Measurements from ENCODE around the gene PGPEP1.
"Not testable (repeated sequence)": the region's sequence is repeated elsewhere in the genome, so short reads cannot be mapped to it uniquely, and the experiment has no call there.

DNA sequence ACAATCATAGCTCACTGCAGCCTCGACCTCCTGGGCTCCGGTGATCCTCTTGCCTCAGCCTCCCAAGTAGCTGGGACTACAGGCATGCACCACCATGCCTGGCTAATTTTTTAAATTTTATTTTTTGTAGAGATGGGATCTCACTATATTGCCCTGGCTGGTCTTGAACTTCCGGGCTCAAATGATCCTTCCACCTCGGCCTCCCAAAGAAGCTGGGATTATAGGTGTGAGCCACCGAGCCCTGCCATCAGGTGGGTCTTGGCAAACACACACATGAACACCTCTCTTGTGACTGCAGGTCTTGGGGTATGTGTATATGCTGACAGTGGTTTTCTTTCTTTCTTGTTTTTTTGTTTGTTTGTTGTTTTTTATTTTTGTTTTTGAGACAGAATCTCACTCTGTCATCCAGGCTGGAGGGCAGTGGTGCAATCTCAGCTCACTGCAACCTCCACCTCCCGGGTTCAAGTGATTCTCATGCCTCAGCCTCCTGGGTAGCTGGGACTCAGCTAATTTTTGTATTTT is 8.5 kb downstream of the PGPEP1 start:
- TF ChIP-seq, protein P1, sequence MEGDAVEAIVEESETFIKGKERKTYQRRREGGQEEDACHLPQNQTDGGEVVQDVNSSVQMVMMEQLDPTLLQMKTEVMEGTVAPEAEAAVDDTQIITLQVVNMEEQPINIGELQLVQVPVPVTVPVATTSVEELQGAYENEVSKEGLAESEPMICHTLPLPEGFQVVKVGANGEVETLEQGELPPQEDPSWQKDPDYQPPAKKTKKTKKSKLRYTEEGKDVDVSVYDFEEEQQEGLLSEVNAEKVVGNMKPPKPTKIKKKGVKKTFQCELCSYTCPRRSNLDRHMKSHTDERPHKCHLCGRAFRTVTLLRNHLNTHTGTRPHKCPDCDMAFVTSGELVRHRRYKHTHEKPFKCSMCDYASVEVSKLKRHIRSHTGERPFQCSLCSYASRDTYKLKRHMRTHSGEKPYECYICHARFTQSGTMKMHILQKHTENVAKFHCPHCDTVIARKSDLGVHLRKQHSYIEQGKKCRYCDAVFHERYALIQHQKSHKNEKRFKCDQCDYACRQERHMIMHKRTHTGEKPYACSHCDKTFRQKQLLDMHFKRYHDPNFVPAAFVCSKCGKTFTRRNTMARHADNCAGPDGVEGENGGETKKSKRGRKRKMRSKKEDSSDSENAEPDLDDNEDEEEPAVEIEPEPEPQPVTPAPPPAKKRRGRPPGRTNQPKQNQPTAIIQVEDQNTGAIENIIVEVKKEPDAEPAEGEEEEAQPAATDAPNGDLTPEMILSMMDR (IDR thresholded peaks at IDR 0.05; ENCODE audit: low read length) = not testable (repeated sequence)
- TF ChIP-seq EZH2 (IDR thresholded peaks at IDR 0.05; ENCODE audit: borderline replicate concordance, low read length) = not testable (repeated sequence)

Measured in OCI-LY1 (cell line).